Epithelial cell of proximal tubule (primary cell): ENCODE results near the gene TMEM129. TPM values are rescaled to one million over a fixed set of nuclear protein-coding genes. Genes with fewer than 3 reads are reported as not detected.
A peak's percentile ranks its signal among the peaks of the same experiment; 100 is the strongest.

Source experiments
- DNase-seq: peaks from one replicate; pipeline ENCODE4 v3.0.0-alpha.2; 2011; ENCODE audit warnings: low read depth
- H3K4me3 ChIP-seq: 2 replicates; pipeline ENCODE4 v1.5.1; 2011; ENCODE audit warnings: low read depth, mild to moderate bottlenecking, low read length
- CTCF ChIP-seq: conservative IDR thresholded peaks from 2 replicates; pipeline ENCODE4 v1.5.1; 2012; ENCODE audit warnings: low read depth, mild to moderate bottlenecking, low read length
- total RNA-seq: library from RNA; depleted of rRNA; stranded (reverse); fragments of >200 nt; gene quantifications from 2 replicates; pipeline ENCODE4 v1.2.3, GENCODE V29; 2015

Gene TMEM129
- total RNA-seq, 1 donor from 2014 or later, result 50.9 TPM

- no peak for DNase-seq
- no peak overlapping the region for H3K4me3 ChIP-seq
- TF ChIP-seq CTCF, result no peak
Observed at GRCh38 chr4:1716065-1716945, 4.8 kb downstream of the TMEM129 start.

GRCh38 chr4:1715002-1715758 lies 5.9 kb downstream of the TMEM129 start:
- no peak for DNase-seq
- no peak overlapping the region for H3K4me3 ChIP-seq
- TF ChIP-seq CTCF, result no peak

- H3K4me3 ChIP-seq, result no peak overlapping the region
- TF ChIP-seq CTCF, result no peak
- DNase-seq, result no peak
Observed at GRCh38 chr4:1714303-1715001, 6.7 kb downstream of the TMEM129 start.

- H3K4me3 ChIP-seq, result peak overlapping the region; percentile 93
- TF ChIP-seq CTCF, result no peak
- no peak for DNase-seq
Observed at GRCh38 chr4:1713003-1713851, 7.9 kb downstream of the TMEM129 start.

- no peak for DNase-seq
- no peak for TF ChIP-seq CTCF
- peak within 1 kb of the TSS; percentile 93 for H3K4me3 ChIP-seq
Observed at GRCh38 chr4:1712216-1713002, 8.7 kb downstream of the TMEM129 start, which contains the start of gene SLBP. SLBP (minus strand) TSS chr4:1712319; CDS start chr4:1712188, 131 bp downstream.
